Neural cell (in vitro differentiated cells): ENCODE results near the gene SLC22A14.

Experiments used
- EP300 ChIP-seq: fragments of 450-650 bp; conservative IDR thresholded peaks from 2 replicates; pipeline ENCODE4 v1.6.1; 2014; ENCODE audit warnings: antibody characterized with exemption, mild to moderate bottlenecking, moderate library complexity; ENCODE audit not compliant: poor library complexity, severe bottlenecking
- EZH2 ChIP-seq: fragments of 200-600, 300-800 bp; shearing (Covaris generic), sonication (generic); IDR thresholded peaks from 2 replicates; pipeline ENCODE4 v1.6.1; 2014; ENCODE audit warnings: antibody characterized with exemption, low read length, borderline replicate concordance, mild to moderate bottlenecking; ENCODE audit not compliant: insufficient read depth, poor library complexity, severe bottlenecking
- MXI1 ChIP-seq: fragments of 450-650 bp; conservative IDR thresholded peaks from 2 replicates; pipeline ENCODE4 v1.6.1; 2014; ENCODE audit warnings: antibody characterized with exemption, mild to moderate bottlenecking; ENCODE audit not compliant: poor library complexity, severe bottlenecking
- POLR2AphosphoS5 ChIP-seq: IDR thresholded peaks from 2 replicates; pipeline ENCODE4 v1.6.1; 2012
- RAD21 ChIP-seq: fragments of 450-650 bp; conservative IDR thresholded peaks from 2 replicates; pipeline ENCODE4 v1.6.1; 2014; ENCODE audit warnings: antibody characterized with exemption, mild to moderate bottlenecking, moderate library complexity
- SMC3 ChIP-seq: fragments of 450-650 bp; conservative IDR thresholded peaks from 2 replicates; pipeline ENCODE4 v1.6.1; 2014; ENCODE audit warnings: antibody characterized with exemption, mild to moderate bottlenecking, moderate library complexity; ENCODE audit not compliant: poor library complexity
- TF ChIP-seq, protein P1 (sequence below): fragments of 450-650 bp; IDR thresholded peaks from 2 replicates; pipeline ENCODE4 v1.5.1; 2014; ENCODE audit warnings: antibody characterized with exemption, mild to moderate bottlenecking, moderate library complexity; ENCODE audit not compliant: poor library complexity, severe bottlenecking
- TF ChIP-seq, protein P2 (sequence below): IDR thresholded peaks from 2 replicates; pipeline ENCODE4 v1.6.1; 2012; ENCODE audit warnings: borderline replicate concordance

GRCh38 chr3:38257583-38257982 is 24.5 kb upstream of the SLC22A14 start:
- TF ChIP-seq, protein P1, sequence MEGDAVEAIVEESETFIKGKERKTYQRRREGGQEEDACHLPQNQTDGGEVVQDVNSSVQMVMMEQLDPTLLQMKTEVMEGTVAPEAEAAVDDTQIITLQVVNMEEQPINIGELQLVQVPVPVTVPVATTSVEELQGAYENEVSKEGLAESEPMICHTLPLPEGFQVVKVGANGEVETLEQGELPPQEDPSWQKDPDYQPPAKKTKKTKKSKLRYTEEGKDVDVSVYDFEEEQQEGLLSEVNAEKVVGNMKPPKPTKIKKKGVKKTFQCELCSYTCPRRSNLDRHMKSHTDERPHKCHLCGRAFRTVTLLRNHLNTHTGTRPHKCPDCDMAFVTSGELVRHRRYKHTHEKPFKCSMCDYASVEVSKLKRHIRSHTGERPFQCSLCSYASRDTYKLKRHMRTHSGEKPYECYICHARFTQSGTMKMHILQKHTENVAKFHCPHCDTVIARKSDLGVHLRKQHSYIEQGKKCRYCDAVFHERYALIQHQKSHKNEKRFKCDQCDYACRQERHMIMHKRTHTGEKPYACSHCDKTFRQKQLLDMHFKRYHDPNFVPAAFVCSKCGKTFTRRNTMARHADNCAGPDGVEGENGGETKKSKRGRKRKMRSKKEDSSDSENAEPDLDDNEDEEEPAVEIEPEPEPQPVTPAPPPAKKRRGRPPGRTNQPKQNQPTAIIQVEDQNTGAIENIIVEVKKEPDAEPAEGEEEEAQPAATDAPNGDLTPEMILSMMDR: no peak
- TF ChIP-seq EP300: no peak
- no peak for TF ChIP-seq EZH2
- TF ChIP-seq, protein P2, sequence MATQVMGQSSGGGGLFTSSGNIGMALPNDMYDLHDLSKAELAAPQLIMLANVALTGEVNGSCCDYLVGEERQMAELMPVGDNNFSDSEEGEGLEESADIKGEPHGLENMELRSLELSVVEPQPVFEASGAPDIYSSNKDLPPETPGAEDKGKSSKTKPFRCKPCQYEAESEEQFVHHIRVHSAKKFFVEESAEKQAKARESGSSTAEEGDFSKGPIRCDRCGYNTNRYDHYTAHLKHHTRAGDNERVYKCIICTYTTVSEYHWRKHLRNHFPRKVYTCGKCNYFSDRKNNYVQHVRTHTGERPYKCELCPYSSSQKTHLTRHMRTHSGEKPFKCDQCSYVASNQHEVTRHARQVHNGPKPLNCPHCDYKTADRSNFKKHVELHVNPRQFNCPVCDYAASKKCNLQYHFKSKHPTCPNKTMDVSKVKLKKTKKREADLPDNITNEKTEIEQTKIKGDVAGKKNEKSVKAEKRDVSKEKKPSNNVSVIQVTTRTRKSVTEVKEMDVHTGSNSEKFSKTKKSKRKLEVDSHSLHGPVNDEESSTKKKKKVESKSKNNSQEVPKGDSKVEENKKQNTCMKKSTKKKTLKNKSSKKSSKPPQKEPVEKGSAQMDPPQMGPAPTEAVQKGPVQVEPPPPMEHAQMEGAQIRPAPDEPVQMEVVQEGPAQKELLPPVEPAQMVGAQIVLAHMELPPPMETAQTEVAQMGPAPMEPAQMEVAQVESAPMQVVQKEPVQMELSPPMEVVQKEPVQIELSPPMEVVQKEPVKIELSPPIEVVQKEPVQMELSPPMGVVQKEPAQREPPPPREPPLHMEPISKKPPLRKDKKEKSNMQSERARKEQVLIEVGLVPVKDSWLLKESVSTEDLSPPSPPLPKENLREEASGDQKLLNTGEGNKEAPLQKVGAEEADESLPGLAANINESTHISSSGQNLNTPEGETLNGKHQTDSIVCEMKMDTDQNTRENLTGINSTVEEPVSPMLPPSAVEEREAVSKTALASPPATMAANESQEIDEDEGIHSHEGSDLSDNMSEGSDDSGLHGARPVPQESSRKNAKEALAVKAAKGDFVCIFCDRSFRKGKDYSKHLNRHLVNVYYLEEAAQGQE: no peak
- TF ChIP-seq MXI1: no peak
- no peak for TF ChIP-seq POLR2AphosphoS5
- TF ChIP-seq RAD21: no peak
- TF ChIP-seq SMC3: no peak
